NCI-H748 (cell line): Measurements from ENCODE around the gene PTPRT.

ENCODE experiments used
- DNase-seq: peaks from one replicate; lab custom pipeline; 2025; ENCODE audit not compliant: unreplicated experiment; lab: John Stamatoyannopoulos, UW

The PTPRT gene

GRCh38 chr20:42646250-42646649 lies 543.5 kb downstream of the PTPRT start:
- no peak for DNase-seq

- no peak for DNase-seq
These were observed 547.8 kb downstream of the PTPRT start for GRCh38 chr20:42641886-42642285.

GRCh38 chr20:42639140-42639539 lies 550.6 kb downstream of the PTPRT start:
- DNase-seq = no peak

- DNase-seq = no peak
These were observed 553.9 kb downstream of the PTPRT start for GRCh38 chr20:42635699-42636411.

- no peak for DNase-seq
These were observed 555.5 kb downstream of the PTPRT start for GRCh38 chr20:42634156-42634555.

- DNase-seq = no peak
These were observed 561.0 kb downstream of the PTPRT start for GRCh38 chr20:42628683-42629082.

- no peak for DNase-seq
These were observed 576.6 kb downstream of the PTPRT start for GRCh38 chr20:42613076-42613475.

GRCh38 chr20:42611889-42612837 lies 577.5 kb downstream of the PTPRT start:
- no peak for DNase-seq

- no peak for DNase-seq
These were observed 578.3 kb downstream of the PTPRT start for GRCh38 chr20:42611423-42611822.

- no peak for DNase-seq
These were observed 579.6 kb downstream of the PTPRT start for GRCh38 chr20:42610070-42610469.

- DNase-seq = peak; percentile 19
These were observed 580.1 kb downstream of the PTPRT start for GRCh38 chr20:42609618-42610017.

- DNase-seq = no peak
These were observed 584.4 kb downstream of the PTPRT start for GRCh38 chr20:42604998-42605956.

- no peak for DNase-seq
These were observed 586.1 kb downstream of the PTPRT start for GRCh38 chr20:42603655-42604054.

- DNase-seq = no peak
These were observed 591.1 kb downstream of the PTPRT start for GRCh38 chr20:42598581-42598980.

- no peak for DNase-seq
These were observed 594.1 kb downstream of the PTPRT start for GRCh38 chr20:42595625-42596024.

GRCh38 chr20:42594659-42595058 lies 595.0 kb downstream of the PTPRT start:
- DNase-seq = no peak

- DNase-seq = no peak
These were observed 595.7 kb downstream of the PTPRT start for GRCh38 chr20:42594011-42594410.

- peak; percentile 12 for DNase-seq
These were observed 599.6 kb downstream of the PTPRT start for GRCh38 chr20:42589976-42590639.

GRCh38 chr20:42588847-42589246 lies 600.9 kb downstream of the PTPRT start:
- no peak for DNase-seq

GRCh38 chr20:42587427-42587826 lies 602.3 kb downstream of the PTPRT start:
- DNase-seq = no peak
